H1 (cell line): ENCODE results near the gene EPHA6. TPM values are rescaled to one million over a fixed set of nuclear protein-coding genes. Genes with fewer than 3 reads are reported as not detected.

Source experiments
- CTCF ChIA-PET: fragments of 300-600 bp; sonication (Branson Sonifier 250); formaldehyde crosslinking; loops from one replicate; lab custom pipeline; 2021; ENCODE audit not compliant: partially characterized antibody; lab: Charles Lee
- POLR2A ChIA-PET: fragments of 300-600 bp; sonication (Branson Sonifier 250); formaldehyde crosslinking; loops from one replicate; lab custom pipeline; 2021; ENCODE audit warnings: inconsistent platforms; ENCODE audit not compliant: partially characterized antibody; lab: Charles Lee
- DNase-seq, 2 experiments: peaks; one replicate each; pipeline versions ENCODE4 v3.0.0 to v3.0.0-alpha.2; 2010 to 2022; ENCODE audit warnings: low spot score in 2 of 2, low read depth in 1 of 2, mixed read lengths in 1 of 2
- FAIRE-seq: peaks from 2 replicates; lab custom pipeline; 2011; peaks lifted over from hg19 to GRCh38; lab: Jason Lieb, UNC
- H2AFZ ChIP-seq: 2 replicates; pipeline ENCODE4 v1.8.1; 2012; ENCODE audit warnings: low read length, inconsistent platforms
- H2AK5ac ChIP-seq: 2 replicates; pipeline ENCODE4 v1.6.1; 2013; ENCODE audit warnings: low read depth, low read length
- H2BK120ac ChIP-seq: replicated peaks from 2 replicates; pipeline ENCODE3; 2013; ENCODE audit warnings: low read depth, low read length, inconsistent platforms
- H2BK12ac ChIP-seq: 2 replicates; pipeline ENCODE4 v1.6.1; 2013; ENCODE audit warnings: low read depth, low read length
- H2BK15ac ChIP-seq: 2 replicates; pipeline ENCODE4 v1.6.1; 2013; ENCODE audit warnings: low read length
- H2BK20ac ChIP-seq: 2 replicates; pipeline ENCODE4 v1.6.1; 2013; ENCODE audit warnings: low read length
- H2BK5ac ChIP-seq: 2 replicates; pipeline ENCODE4 v1.6.1; 2013; ENCODE audit warnings: low read depth, low read length
- H3K14ac ChIP-seq: 2 replicates; pipeline ENCODE4 v1.6.1; 2013; ENCODE audit warnings: inconsistent platforms; ENCODE audit not compliant: insufficient read length
- H3K18ac ChIP-seq: 2 replicates; pipeline ENCODE4 v1.6.1; 2013; ENCODE audit warnings: low read length; ENCODE audit errors: extremely low read depth
- H3K23ac ChIP-seq: 2 replicates; pipeline ENCODE4 v1.6.1; 2013; ENCODE audit warnings: inconsistent platforms; ENCODE audit not compliant: insufficient read length
- H3K23me2 ChIP-seq: 2 replicates; pipeline ENCODE4 v1.6.1; 2013; ENCODE audit warnings: low read depth, low read length
- H3K27ac ChIP-seq: 2 replicates; pipeline ENCODE4 v1.6.1; 2011; ENCODE audit warnings: low read depth, low read length, inconsistent platforms
- H3K27me3 ChIP-seq, 4 experiments: replicated peaks in 1 of 4; 1 replicate in 1 of 4; 2 replicates in 3 of 4; pipeline versions ENCODE4 v1.6.1 to v1.8.1; 2011 to 2013; ENCODE audit warnings: low read length in 3 of 4, mild to moderate bottlenecking in 3 of 4, inconsistent platforms in 2 of 4, mixed read lengths in 2 of 4, moderate library complexity in 1 of 4; ENCODE audit not compliant: control insufficient read depth in 3 of 4, insufficient read depth in 3 of 4; ENCODE audit errors: extremely low read depth in 1 of 4
- H3K36me3 ChIP-seq, 4 experiments: 2 replicates each; pipeline versions ENCODE4 v1.6.1 to v1.8.1; 2011 to 2013; ENCODE audit warnings: mild to moderate bottlenecking in 4 of 4, low read length in 3 of 4, moderate library complexity in 2 of 4, control low read depth in 1 of 4, inconsistent platforms in 1 of 4; ENCODE audit not compliant: insufficient read depth in 4 of 4, control insufficient read depth in 2 of 4
- H3K4ac ChIP-seq: replicated peaks from 2 replicates; pipeline ENCODE3; 2013; ENCODE audit warnings: low read length, low read depth, mixed read lengths, inconsistent platforms; ENCODE audit not compliant: insufficient read length
- H3K4me1 ChIP-seq, 4 experiments: replicated peaks in 1 of 4; 1 replicate in 1 of 4; 2 replicates in 3 of 4; pipeline versions ENCODE4 v1.6.1 to v1.8.1; 2011 to 2013; ENCODE audit warnings: low read length in 3 of 4, inconsistent platforms in 2 of 4, mixed read lengths in 1 of 4; ENCODE audit not compliant: insufficient read depth in 4 of 4, control insufficient read depth in 3 of 4
- H3K4me2 ChIP-seq, 2 experiments: 2 replicates each; pipeline versions ENCODE4 v1.6.1 to v1.8.1; 2011 to 2013; ENCODE audit warnings: low read depth in 2 of 2, low read length in 2 of 2, control low read depth in 1 of 2, inconsistent platforms in 1 of 2, mild to moderate bottlenecking in 1 of 2; ENCODE audit not compliant: insufficient read depth in 1 of 2
- H3K4me3 ChIP-seq, 4 experiments: fragments of 200-600, 300-600 bp in 1 of 4; sonication (generic), shearing (Covaris generic), sonication (Bioruptor Twin) in 1 of 4; 2 replicates each; pipeline versions ENCODE4 v1.5.1 to v1.8.1; 2011 to 2016; ENCODE audit warnings: low read length in 4 of 4, low read depth in 3 of 4, control low read depth in 2 of 4, inconsistent platforms in 2 of 4, mild to moderate bottlenecking in 2 of 4, mixed read lengths in 1 of 4, moderate library complexity in 1 of 4; ENCODE audit not compliant: insufficient read depth in 2 of 4; ENCODE audit errors: extremely low read depth in 1 of 4
- H3K56ac ChIP-seq: replicated peaks from 2 replicates; pipeline ENCODE3; 2013; ENCODE audit warnings: low read depth, mild to moderate bottlenecking, mixed read lengths, low read length, inconsistent platforms; ENCODE audit not compliant: insufficient read length
- H3K79me1 ChIP-seq: 2 replicates; pipeline ENCODE4 v1.6.1; 2013; ENCODE audit warnings: low read depth, low read length, control low read depth
- H3K79me2 ChIP-seq, 2 experiments: 2 replicates each; pipeline versions ENCODE4 v1.6.1 to v1.8.1; 2012 to 2013; ENCODE audit warnings: low read length in 2 of 2, mild to moderate bottlenecking in 2 of 2, inconsistent platforms in 1 of 2; ENCODE audit not compliant: insufficient read depth in 2 of 2, control insufficient read depth in 1 of 2
- H3K9ac ChIP-seq, 4 experiments: replicated peaks in 1 of 4; 1 replicate in 1 of 4; 2 replicates in 3 of 4; pipeline versions ENCODE4 v1.6.1 to v1.8.1; 2011 to 2013; ENCODE audit warnings: low read depth in 3 of 4, low read length in 3 of 4, control low read depth in 2 of 4, mild to moderate bottlenecking in 2 of 4, moderate library complexity in 2 of 4, inconsistent platforms in 1 of 4; ENCODE audit errors: extremely low read depth in 1 of 4
- H3K9me3 ChIP-seq, 2 experiments: 2 replicates each; pipeline versions ENCODE4 v1.6.1 to v1.8.1; 2012 to 2013; ENCODE audit warnings: mild to moderate bottlenecking in 2 of 2, moderate library complexity in 2 of 2, control low read depth in 1 of 2, inconsistent platforms in 1 of 2, low read depth in 1 of 2, low read length in 1 of 2, mixed read lengths in 1 of 2; ENCODE audit not compliant: insufficient read depth in 2 of 2
- H4K20me1 ChIP-seq, 2 experiments: replicated peaks in 1 of 2; 2 replicates each; pipeline versions ENCODE3 to v1.8.1; 2011 to 2013; ENCODE audit warnings: inconsistent platforms in 2 of 2, low read length in 2 of 2, mild to moderate bottlenecking in 1 of 2; ENCODE audit not compliant: insufficient read depth in 2 of 2, control insufficient read depth in 1 of 2
- H4K5ac ChIP-seq: 2 replicates; pipeline ENCODE4 v1.6.1; 2013; ENCODE audit warnings: low read length, low read depth, mixed read lengths, inconsistent platforms; ENCODE audit not compliant: insufficient read length
- H4K8ac ChIP-seq: 2 replicates; pipeline ENCODE4 v1.8.0; 2013; ENCODE audit warnings: mild to moderate bottlenecking, moderate library complexity, low read length, inconsistent platforms; ENCODE audit not compliant: insufficient read depth; ENCODE audit errors: extremely low read depth
- H4K91ac ChIP-seq: replicated peaks from 2 replicates; pipeline ENCODE3; 2013; ENCODE audit warnings: low read length, mixed read lengths, inconsistent platforms; ENCODE audit not compliant: insufficient read length
- BACH1 ChIP-seq: IDR thresholded peaks from 2 replicates; pipeline ENCODE4 v1.6.1; 2012; ENCODE audit warnings: low read length, improper control_type of control experiment
- CBX8 ChIP-seq: fragments of 300-800, 300-1000 bp; sonication (generic); IDR thresholded peaks from 2 replicates; pipeline ENCODE4 v1.7.1; 2016; ENCODE audit warnings: low read depth, low read length, borderline replicate concordance
- EZH2 ChIP-seq: fragments of 200-600 bp; sonication (generic); IDR thresholded peaks from 2 replicates; pipeline ENCODE4 v1.7.1; 2012; ENCODE audit warnings: low read depth, mild to moderate bottlenecking, moderate library complexity, low read length, inconsistent platforms; ENCODE audit not compliant: severe bottlenecking
- KDM4A ChIP-seq: IDR thresholded peaks from one replicate; pipeline ENCODE4 v1.7.1; 2012; ENCODE audit warnings: low read depth, mild to moderate bottlenecking, moderate library complexity, low read length, inconsistent platforms; ENCODE audit not compliant: severe bottlenecking
- MAFK ChIP-seq: IDR thresholded peaks from 2 replicates; pipeline ENCODE4 v1.6.1; 2012; ENCODE audit warnings: low read depth, mild to moderate bottlenecking, improper control_type of control experiment, low read length
- SP2 ChIP-seq: IDR thresholded peaks from 2 replicates; pipeline ENCODE4 v1.6.1; 2012; ENCODE audit warnings: mild to moderate bottlenecking, low read length, inconsistent platforms
- SUZ12 ChIP-seq: fragments of 200-600 bp; sonication (generic); IDR thresholded peaks from 2 replicates; pipeline ENCODE4 v1.6.1; 2012; ENCODE audit warnings: mild to moderate bottlenecking, inconsistent platforms, low read length, moderate library complexity, mixed read lengths
- TAF1 ChIP-seq: IDR thresholded peaks from 2 replicates; pipeline ENCODE4 v1.6.1; 2011; ENCODE audit warnings: mild to moderate bottlenecking, low read depth, low read length
- WGBS, 2 experiments: shearing (Covaris generic) in 1 of 2; methylation state at CpG; one replicate each; pipeline versions ENCODE4 v1.1.6 to v1.1.7; 2013 to 2015; ENCODE audit warnings: low lambda C conversion rate in 2 of 2, mixed read lengths in 2 of 2, inconsistent platforms in 1 of 2, low coverage in 1 of 2, missing lambda C conversion rate in 1 of 2; ENCODE audit not compliant: insufficient replicate concordance in 2 of 2, insufficient coverage in 1 of 2, insufficient read length in 1 of 2; ENCODE audit errors: extremely low coverage in 1 of 2, missing lambda C conversion rate in 1 of 2; 5-methylcytosine and 5-hydroxymethylcytosine counted together
- polyA plus RNA-seq, 7 experiments: library from polyadenylated mRNA; depleted of rRNA in 3 of 7; stranded (reverse) in 5 of 7; unstranded in 2 of 7; fragments of >200 nt in 5 of 7; fragments of 200-250 nt in 2 of 7; gene quantifications; 1 replicate in 5 of 7; 2 replicates in 1 of 7; 4 replicates in 1 of 7; pipeline versions ENCODE4 v1.2.1 to v1.2.3, GENCODE V29; 2011 to 2013; ENCODE audit warnings: missing spikeins in 2 of 7, mixed read lengths in 2 of 7
- total RNA-seq: library from RNA; stranded (reverse); fragmentation: NEBNext Ultra II Directional; extraction: Animal tissue kit (Norgen Biotek cat#: 25700); gene quantifications from 2 replicates; pipeline ENCODE4 v1.2.1, GENCODE V29; 2021
- TF ChIP-seq, protein P1 (sequence below): IDR thresholded peaks from 2 replicates; pipeline ENCODE4 v1.6.1; 2012; ENCODE audit warnings: inconsistent platforms

EPHA6 gene
- total and polyA plus RNA-seq, 2 of the 8 experiments (the other 6 are each of a cell fraction or from before 2014, with no cell fraction given) = 0.83 to 3.2 TPM

DNA sequence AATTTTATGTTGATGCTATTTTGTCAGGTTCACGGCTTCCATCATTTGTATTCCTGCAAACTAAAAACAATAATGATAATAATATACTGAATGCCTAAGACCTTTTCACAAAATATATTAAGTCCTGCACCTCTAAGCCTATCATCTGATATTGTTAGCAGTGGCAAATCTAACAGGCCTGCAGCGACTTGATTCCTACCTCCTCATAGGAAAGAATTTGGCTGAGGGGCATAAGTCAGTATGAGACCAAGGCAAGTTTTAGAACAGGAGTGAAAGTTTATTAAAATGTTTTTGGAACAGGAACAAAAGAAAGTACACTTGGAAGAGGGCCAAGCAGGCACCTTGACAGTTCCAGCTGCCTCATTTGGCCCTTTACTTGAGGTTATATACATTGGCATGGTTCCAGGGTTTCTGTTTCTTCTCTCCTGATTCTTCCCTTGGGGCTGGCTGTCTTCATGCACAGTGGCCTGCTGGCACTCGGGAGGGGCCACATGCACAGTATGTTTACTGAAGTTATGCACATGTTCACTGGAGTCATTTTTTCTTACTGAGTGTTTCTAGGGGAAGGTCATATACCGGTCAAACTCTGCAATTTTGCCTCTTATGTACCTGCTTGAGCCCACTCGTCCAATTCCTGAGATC, 418.1 kb downstream of the EPHA6 start:
- Histone ChIP-seq H2AK5ac (no peak overlapping the region), H3K23ac (no peak overlapping the region), H3K14ac (no peak overlapping the region), H2BK20ac (no peak overlapping the region), H3K4me2 (no peak overlapping the region), H3K23me2 (no peaks in the 10 kb centered on the region; the same call in 1 of the 2 replicates), H3K56ac (no peak overlapping the region), H2AFZ (no peak overlapping the region), H3K27me3 (no peaks in the 10 kb centered on the region), H4K20me1 (no peaks in the 10 kb centered on the region), H3K79me1 (no peaks in the 10 kb centered on the region), H4K8ac (no peak overlapping the region), H3K4ac (no peak overlapping the region), H3K9ac (no peak overlapping the region), H4K5ac (no peak overlapping the region), H3K36me3 (no peaks in the 10 kb centered on the region), H4K91ac (no peak overlapping the region), H3K18ac (no peak overlapping the region), H3K4me3 (no peak overlapping the region), H2BK120ac (no peak overlapping the region), H2BK5ac (no peak overlapping the region), H2BK12ac (no peak overlapping the region), H3K9me3 (no peaks in the 10 kb centered on the region), H3K79me2 (no peaks in the 10 kb centered on the region), H3K4me1 (peaks cover 0 to 3% (median 0%) of the 10 kb centered on the region in 4 experiments; a peak in 1 of 7 replicates), H2BK15ac (no peak overlapping the region), H3K27ac (no peak overlapping the region)
- ChIA-PET POLR2A (no interaction called here), CTCF (no interaction called here)
- 94% methylated on average over 5 of the region's 5 CpGs; no CpG with 5 or more reads in 1 of the 2 experiments for WGBS, 2 experiments
- DNase-seq = no peak
- FAIRE-seq = no peak
- TF ChIP-seq MAFK (no peak), EZH2 (no peak), CBX8 (no peak), BACH1 (no peak), TAF1 (no peak), SP2 (no peak), SUZ12 (no peak), KDM4A (no peak)
- TF ChIP-seq, protein P1, sequence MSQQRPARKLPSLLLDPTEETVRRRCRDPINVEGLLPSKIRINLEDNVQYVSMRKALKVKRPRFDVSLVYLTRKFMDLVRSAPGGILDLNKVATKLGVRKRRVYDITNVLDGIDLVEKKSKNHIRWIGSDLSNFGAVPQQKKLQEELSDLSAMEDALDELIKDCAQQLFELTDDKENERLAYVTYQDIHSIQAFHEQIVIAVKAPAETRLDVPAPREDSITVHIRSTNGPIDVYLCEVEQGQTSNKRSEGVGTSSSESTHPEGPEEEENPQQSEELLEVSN = no peak
